Right atrium auricular region (tissue), 2 donors: ENCODE measurements around the gene BORCS5. TPM values are rescaled to one million over a fixed set of nuclear protein-coding genes. Genes with fewer than 3 reads are reported as not detected.

Source experiments
- DNase-seq: peaks from one replicate; pipeline ENCODE4 v3.0.0-alpha.2; 2019; ENCODE audit warnings: low spot score
- H3K27ac ChIP-seq, 2 donors: fragments of 200-600 bp; sonication (generic); 1 replicate in 1 of 2; 2 replicates in 1 of 2; pipeline ENCODE4 v1.5.1; 2016 to 2019
- H3K27me3 ChIP-seq, 2 donors: fragments of 200-600 bp; sonication (generic); one replicate each; pipeline versions ENCODE4 v1.5.1 to v1.6.0; 2017 to 2019
- H3K36me3 ChIP-seq: fragments of 200-600 bp; sonication (generic); one replicate; pipeline ENCODE4 v1.5.1; 2016
- H3K4me1 ChIP-seq, 2 donors: fragments of 200-600 bp; sonication (generic); one replicate each; pipeline versions ENCODE4 v1.5.1 to v1.6.0; 2017 to 2019
- H3K4me3 ChIP-seq, 2 donors: fragments of 200-600 bp; sonication (generic); 1 replicate in 1 of 2; 2 replicates in 1 of 2; pipeline ENCODE4 v1.5.1; 2017 to 2019; ENCODE audit warnings: mild to moderate bottlenecking in 1 of 2, moderate library complexity in 1 of 2
- H3K9me3 ChIP-seq, 2 donors: fragments of 200-600 bp; sonication (generic); one replicate each; pipeline ENCODE4 v1.5.1; 2019
- total RNA-seq, 2 donors: library from RNA; depleted of rRNA; stranded (reverse); fragments of >200 nt; gene quantifications; one replicate each; pipeline ENCODE4 v1.1.0, GENCODE V29; 2016
- TF ChIP-seq, protein P1 (sequence below), 2 donors: fragments of 200-600 bp; sonication (generic); IDR thresholded peaks; one replicate each; pipeline ENCODE4 v1.5.1; 2019; ENCODE audit warnings: antibody characterized with exemption in 2 of 2

BORCS5 gene
- total RNA-seq, 2 donors from 2014 or later: 6.2 to 8.0 TPM

DNA sequence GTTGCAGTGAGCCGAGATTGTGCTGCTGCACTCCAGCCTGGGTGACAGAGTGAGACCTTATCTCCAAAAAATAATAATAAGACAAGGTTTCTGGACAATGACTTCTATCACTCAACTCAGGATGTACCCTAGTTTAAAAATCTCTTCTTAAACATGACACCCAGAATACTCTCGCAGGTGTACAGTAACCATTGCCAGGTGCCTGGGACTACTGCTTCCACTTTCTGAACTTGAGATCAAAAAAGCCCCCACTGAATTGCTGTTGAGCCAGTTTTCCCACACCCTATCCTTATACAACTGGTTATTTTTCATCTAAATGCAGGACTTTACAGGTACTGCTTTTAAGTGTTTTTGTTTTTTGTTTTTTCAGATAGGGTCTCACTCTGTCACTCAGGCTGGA, 36.3 kb downstream of the BORCS5 start:
- no peaks in the 10 kb centered on the region for H3K27me3 ChIP-seq
- no peaks in the 10 kb centered on the region for H3K9me3 ChIP-seq
- no peaks in the 10 kb centered on the region for H3K36me3 ChIP-seq
- no peak overlapping the region for H3K27ac ChIP-seq
- peaks cover 0 to 20% of the 10 kb centered on the region in 2 donors for H3K4me1 ChIP-seq
- TF ChIP-seq, protein P1, sequence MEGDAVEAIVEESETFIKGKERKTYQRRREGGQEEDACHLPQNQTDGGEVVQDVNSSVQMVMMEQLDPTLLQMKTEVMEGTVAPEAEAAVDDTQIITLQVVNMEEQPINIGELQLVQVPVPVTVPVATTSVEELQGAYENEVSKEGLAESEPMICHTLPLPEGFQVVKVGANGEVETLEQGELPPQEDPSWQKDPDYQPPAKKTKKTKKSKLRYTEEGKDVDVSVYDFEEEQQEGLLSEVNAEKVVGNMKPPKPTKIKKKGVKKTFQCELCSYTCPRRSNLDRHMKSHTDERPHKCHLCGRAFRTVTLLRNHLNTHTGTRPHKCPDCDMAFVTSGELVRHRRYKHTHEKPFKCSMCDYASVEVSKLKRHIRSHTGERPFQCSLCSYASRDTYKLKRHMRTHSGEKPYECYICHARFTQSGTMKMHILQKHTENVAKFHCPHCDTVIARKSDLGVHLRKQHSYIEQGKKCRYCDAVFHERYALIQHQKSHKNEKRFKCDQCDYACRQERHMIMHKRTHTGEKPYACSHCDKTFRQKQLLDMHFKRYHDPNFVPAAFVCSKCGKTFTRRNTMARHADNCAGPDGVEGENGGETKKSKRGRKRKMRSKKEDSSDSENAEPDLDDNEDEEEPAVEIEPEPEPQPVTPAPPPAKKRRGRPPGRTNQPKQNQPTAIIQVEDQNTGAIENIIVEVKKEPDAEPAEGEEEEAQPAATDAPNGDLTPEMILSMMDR (IDR thresholded peaks at IDR 0.05): no peak
- H3K4me3 ChIP-seq: no peak overlapping the region
- no peak for DNase-seq

DNA sequence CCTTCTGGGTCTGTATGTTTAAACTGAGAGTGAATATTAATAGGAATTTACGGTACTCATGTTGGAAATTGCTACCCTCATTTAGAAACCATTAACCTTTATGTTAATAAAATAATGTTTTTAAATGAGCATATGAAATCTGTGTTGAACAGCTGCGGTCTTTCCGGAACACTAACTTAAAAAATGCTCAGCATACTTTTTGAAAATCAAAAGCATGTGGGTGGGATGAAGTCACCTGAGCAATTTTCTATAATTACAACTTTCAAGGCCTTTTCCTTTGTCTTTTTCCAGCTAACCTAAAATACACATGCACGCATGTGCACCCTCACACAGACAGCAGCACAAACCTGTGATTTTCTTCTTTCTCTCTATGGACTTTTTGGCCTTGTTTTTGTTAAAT, 39.8 kb downstream of the BORCS5 start:
- Histone ChIP-seq H3K36me3 (no peaks in the 10 kb centered on the region), H3K4me3 (no peak overlapping the region), H3K4me1 (peaks cover 0 to 29% of the 10 kb centered on the region in 2 donors), H3K9me3 (no peaks in the 10 kb centered on the region), H3K27ac (peak overlapping the region; percentile 53 to 75), H3K27me3 (no peaks in the 10 kb centered on the region)
- TF ChIP-seq, protein P1 (IDR thresholded peaks at IDR 0.05): no peak
- DNase-seq: no peak

DNA sequence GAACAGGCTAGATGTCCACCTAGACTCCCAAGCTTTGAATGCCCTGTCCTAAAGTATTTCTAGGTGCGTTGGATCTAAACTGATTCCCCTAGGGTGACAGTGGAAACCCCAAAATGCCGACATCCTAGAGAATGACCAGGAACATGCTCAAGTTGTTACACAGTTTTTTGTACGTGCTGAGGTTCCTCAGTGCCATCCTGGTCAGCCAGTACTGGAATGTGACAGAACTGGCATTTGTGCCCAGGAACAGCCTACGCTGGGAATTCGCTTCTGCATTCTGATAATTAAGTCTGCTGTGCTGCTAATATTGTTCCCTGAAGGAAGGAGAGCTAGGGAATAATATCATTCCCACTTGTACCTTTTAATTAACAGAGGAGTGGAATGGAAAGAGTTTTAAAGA, 40.3 kb downstream of the BORCS5 start:
- Histone ChIP-seq H3K27me3 (no peaks in the 10 kb centered on the region), H3K4me3 (no peak overlapping the region), H3K36me3 (no peaks in the 10 kb centered on the region), H3K9me3 (no peaks in the 10 kb centered on the region), H3K4me1 (peaks cover 0 to 29% of the 10 kb centered on the region in 2 donors), H3K27ac (peak overlapping the region; percentile 53 to 75)
- DNase-seq: no peak
- TF ChIP-seq, protein P1 (IDR thresholded peaks at IDR 0.05): no peak

DNA sequence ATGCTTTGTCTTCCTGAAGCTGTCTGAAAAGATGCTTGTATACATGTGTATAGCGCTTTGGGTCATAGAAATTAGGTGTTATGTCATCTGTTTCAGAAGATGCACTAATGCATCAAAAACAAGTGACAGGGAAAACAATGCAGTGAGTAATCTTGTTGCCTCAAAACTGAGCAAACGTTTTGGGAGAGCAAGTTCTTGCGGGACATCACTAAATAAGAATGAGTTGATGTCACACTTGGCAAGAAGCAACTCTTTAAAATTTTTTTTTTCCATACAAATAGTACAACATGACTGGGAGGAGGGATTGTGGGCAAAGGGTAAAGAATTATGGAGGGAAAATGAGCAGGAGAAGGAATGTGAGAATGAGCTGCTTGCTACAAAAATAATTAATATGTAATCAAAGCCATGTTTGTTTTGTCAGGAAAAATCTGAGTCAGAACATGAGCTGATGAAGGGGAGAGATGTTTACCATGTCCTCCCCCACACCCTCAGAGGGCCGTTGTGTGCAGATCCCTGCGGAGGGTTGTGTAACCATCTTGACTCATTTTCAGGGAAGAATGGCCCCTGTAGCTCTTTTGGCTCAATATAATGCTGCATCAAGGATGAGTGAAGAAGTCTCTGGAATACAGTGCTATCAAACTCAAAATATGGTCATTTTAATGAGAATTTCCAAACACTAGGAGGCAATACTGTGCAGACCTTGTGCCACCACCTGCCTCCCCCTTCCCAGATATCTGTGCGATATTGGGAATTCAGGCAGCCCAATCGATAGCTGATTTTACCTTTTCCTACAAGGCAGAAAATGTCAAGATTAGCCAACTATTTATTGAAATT, 41.4 kb downstream of the BORCS5 start:
- Histone ChIP-seq H3K36me3 (no peaks in the 10 kb centered on the region), H3K4me1 (peaks cover 0 to 25% of the 10 kb centered on the region in 2 donors), H3K27me3 (no peaks in the 10 kb centered on the region), H3K4me3 (no peak overlapping the region), H3K9me3 (no peaks in the 10 kb centered on the region), H3K27ac (peak overlapping the region; percentile 53 to 75)
- TF ChIP-seq, protein P1 (IDR thresholded peaks at IDR 0.05): peak in 1 of 2 donors; percentile 32
- DNase-seq: peak; percentile 84

DNA sequence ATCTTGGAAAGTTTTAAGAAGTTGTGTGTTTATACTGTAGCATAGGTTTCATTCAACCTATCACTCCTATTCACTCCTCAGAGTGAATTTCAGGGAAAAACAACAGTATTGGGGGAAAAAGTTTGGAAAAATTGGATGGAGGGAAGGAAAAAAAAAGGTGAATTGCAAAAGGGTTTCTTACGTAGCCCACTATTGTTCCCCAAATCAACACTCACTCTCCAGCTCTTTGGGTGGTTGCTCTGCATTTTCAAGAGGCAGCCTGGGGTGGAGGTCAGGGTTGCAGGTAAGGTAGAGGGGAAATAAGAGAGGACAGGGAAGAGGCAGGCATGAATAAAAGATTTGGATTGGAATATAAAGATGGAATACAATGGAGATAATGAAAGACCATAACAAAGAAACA, 42.3 kb downstream of the BORCS5 start:
- Histone ChIP-seq H3K27me3 (no peaks in the 10 kb centered on the region), H3K4me3 (no peak overlapping the region), H3K36me3 (no peaks in the 10 kb centered on the region), H3K27ac (peak overlapping the region; percentile 53 to 75), H3K4me1 (peaks cover 0 to 31% of the 10 kb centered on the region in 2 donors), H3K9me3 (no peaks in the 10 kb centered on the region)
- TF ChIP-seq, protein P1 (IDR thresholded peaks at IDR 0.05): no peak
- no peak for DNase-seq
